Liver (tissue), 9 donors: ENCODE measurements around the gene OR2W1. TPM values are rescaled to one million over a fixed set of nuclear protein-coding genes. Genes with fewer than 3 reads are reported as not detected.

Experiments used
- DNase-seq: peaks from one replicate; pipeline ENCODE4 v3.0.0-alpha.2; 2017; ENCODE audit warnings: low spot score
- H3K27ac ChIP-seq, 2 donors: one replicate each; pipeline ENCODE4 v1.7.0; 2013; ENCODE audit warnings: inconsistent platforms in 2 of 2, low read length in 2 of 2, control low read depth in 1 of 2, low read depth in 1 of 2, mild to moderate bottlenecking in 1 of 2
- H3K27me3 ChIP-seq, 4 donors: one replicate each; pipeline versions ENCODE4 v1.6.1 to v1.7.0; 2013; ENCODE audit warnings: low read length in 3 of 4, inconsistent platforms in 1 of 4, mild to moderate bottlenecking in 1 of 4, moderate library complexity in 1 of 4; ENCODE audit not compliant: control insufficient read depth in 4 of 4, insufficient read depth in 4 of 4
- H3K36me3 ChIP-seq, 4 donors: one replicate each; pipeline versions ENCODE4 v1.6.1 to v1.7.0; 2013; ENCODE audit warnings: low read length in 3 of 4, mild to moderate bottlenecking in 3 of 4, low read depth in 1 of 4, moderate library complexity in 1 of 4; ENCODE audit not compliant: control insufficient read depth in 4 of 4, insufficient read depth in 3 of 4
- H3K4me1 ChIP-seq, 4 donors: one replicate each; pipeline versions ENCODE4 v1.6.1 to v1.7.0; 2013; ENCODE audit warnings: low read length in 3 of 4, mild to moderate bottlenecking in 3 of 4, moderate library complexity in 1 of 4; ENCODE audit not compliant: control insufficient read depth in 4 of 4, insufficient read depth in 4 of 4
- H3K4me3 ChIP-seq, 3 donors: one replicate each; pipeline versions ENCODE4 v1.6.1 to v1.7.0; 2013; ENCODE audit warnings: low read length in 3 of 3, control low read depth in 1 of 3, low read depth in 1 of 3, mild to moderate bottlenecking in 1 of 3
- H3K9ac ChIP-seq, 2 donors: one replicate each; pipeline ENCODE4 v1.7.0; 2013; ENCODE audit warnings: low read length in 2 of 2, mild to moderate bottlenecking in 2 of 2, moderate library complexity in 2 of 2, control low read depth in 1 of 2, low read depth in 1 of 2
- H3K9me3 ChIP-seq, 4 donors: one replicate each; pipeline versions ENCODE4 v1.6.1 to v1.7.0; 2013; ENCODE audit warnings: low read length in 3 of 4; ENCODE audit not compliant: control insufficient read depth in 4 of 4
- EGR1 ChIP-seq, 2 donors: IDR thresholded peaks; 2 replicates each; pipeline ENCODE4 v1.6.1; 2016 to 2018; ENCODE audit warnings: antibody characterized with exemption in 2 of 2, low read depth in 2 of 2
- FOXA1 ChIP-seq: IDR thresholded peaks from 2 replicates; pipeline ENCODE4 v1.6.1; 2016; ENCODE audit warnings: antibody characterized with exemption
- FOXA2 ChIP-seq: IDR thresholded peaks from 2 replicates; pipeline ENCODE4 v1.6.1; 2016; ENCODE audit warnings: antibody characterized with exemption
- GABPA ChIP-seq, 2 donors: IDR thresholded peaks in 1 of 2; conservative IDR thresholded peaks in 1 of 2; 2 replicates each; pipeline ENCODE4 v1.6.1; 2016; ENCODE audit warnings: antibody characterized with exemption in 2 of 2, mild to moderate bottlenecking in 1 of 2, moderate library complexity in 1 of 2
- HNF4A ChIP-seq, 2 donors: conservative IDR thresholded peaks; 2 replicates each; pipeline ENCODE4 v1.6.1; 2016; ENCODE audit warnings: antibody characterized with exemption in 2 of 2, mild to moderate bottlenecking in 2 of 2
- HNF4G ChIP-seq: IDR thresholded peaks from 2 replicates; pipeline ENCODE4 v1.6.1; 2016; ENCODE audit warnings: antibody characterized with exemption
- JUND ChIP-seq, 2 donors: IDR thresholded peaks; 2 replicates each; pipeline ENCODE4 v1.6.1; 2016; ENCODE audit warnings: antibody characterized with exemption in 2 of 2
- NR2F2 ChIP-seq: IDR thresholded peaks from 2 replicates; pipeline ENCODE4 v1.6.1; 2016; ENCODE audit warnings: antibody characterized with exemption
- RAD21 ChIP-seq, 2 donors: IDR thresholded peaks; 2 replicates each; pipeline ENCODE4 v1.6.1; 2016; ENCODE audit warnings: antibody characterized with exemption in 2 of 2, mild to moderate bottlenecking in 2 of 2
- RXRA ChIP-seq, 2 donors: IDR thresholded peaks; 2 replicates each; pipeline ENCODE4 v1.6.1; 2017 to 2018; ENCODE audit warnings: antibody characterized with exemption in 2 of 2, mild to moderate bottlenecking in 1 of 2
- SP1 ChIP-seq: IDR thresholded peaks from 2 replicates; pipeline ENCODE4 v1.6.1; 2018; ENCODE audit warnings: antibody characterized with exemption, mild to moderate bottlenecking
- TAF1 ChIP-seq: conservative IDR thresholded peaks from 2 replicates; pipeline ENCODE4 v1.6.1; 2016; ENCODE audit warnings: antibody characterized with exemption, mild to moderate bottlenecking
- YY1 ChIP-seq: IDR thresholded peaks from 2 replicates; pipeline ENCODE4 v1.6.1; 2016; ENCODE audit warnings: antibody characterized with exemption, mild to moderate bottlenecking
- WGBS: extraction: QIAGEN DNeasy Blood & Tissue Kit; methylation state at CpG from one replicate; pipeline ENCODE4 v1.1.7; 2013; 5-methylcytosine and 5-hydroxymethylcytosine counted together
- polyA plus RNA-seq, 2 donors: library from polyadenylated mRNA; stranded (reverse) in 1 of 2; unstranded in 1 of 2; fragments of 200-250 nt in 1 of 2; fragments of >200 nt in 1 of 2; fragmentation: Nextera tagmentation in 1 of 2; extraction: Ambion mirVana in 1 of 2; gene quantifications; one replicate each; pipeline versions ENCODE4 v1.2.1 to v1.2.3, GENCODE V29; 2013 to 2015
- total RNA-seq, 2 donors: library from RNA; depleted of rRNA; stranded (reverse); fragments of >200 nt; gene quantifications; one replicate each; pipeline ENCODE4 v1.2.3, GENCODE V29; 2014
- TF ChIP-seq, protein P1 (sequence below): IDR thresholded peaks from 2 replicates; pipeline ENCODE4 v1.6.1; 2016; ENCODE audit warnings: antibody characterized with exemption
- TF ChIP-seq, protein P2 (sequence below): IDR thresholded peaks from 2 replicates; pipeline ENCODE4 v1.6.1; 2016; ENCODE audit warnings: antibody characterized with exemption
- TF ChIP-seq, protein P3 (sequence below): IDR thresholded peaks from 2 replicates; pipeline ENCODE4 v1.6.1; 2016; ENCODE audit warnings: antibody characterized with exemption
- TF ChIP-seq, protein P4 (sequence below): IDR thresholded peaks from 2 replicates; pipeline ENCODE4 v1.6.1; 2016; ENCODE audit warnings: antibody characterized with exemption, mild to moderate bottlenecking
- donor health status: healthy.
- donor health status: healthy.
- donor health status: healthy.
- donor health status: healthy.
- donor health status: healthy.

The OR2W1 gene
- total and polyA plus RNA-seq, 4 donors, result not detected

DNA sequence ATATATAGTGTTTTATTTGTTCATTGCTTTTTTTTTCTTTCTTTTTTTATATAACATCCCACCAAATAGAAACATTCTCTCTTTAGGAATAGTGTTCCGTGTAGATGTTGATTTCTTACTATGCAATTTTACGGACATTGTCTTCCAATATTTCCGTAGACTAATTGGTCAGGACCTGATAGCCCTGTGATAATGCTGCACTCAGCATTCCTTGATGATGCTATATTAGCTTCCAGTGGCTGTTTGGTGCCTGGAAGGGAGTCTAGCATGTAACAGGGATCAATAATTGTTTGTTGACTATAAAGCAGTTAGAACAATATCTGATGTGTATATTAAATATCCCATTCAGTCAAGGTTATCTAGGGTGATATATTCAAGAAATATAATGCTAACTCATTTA, 6.7 kb upstream of the OR2W1 start:
- no peak overlapping the region for H3K27ac ChIP-seq
- WGBS, result 78% methylated on average over 3 of the region's 3 CpGs
- no peak for DNase-seq

DNA sequence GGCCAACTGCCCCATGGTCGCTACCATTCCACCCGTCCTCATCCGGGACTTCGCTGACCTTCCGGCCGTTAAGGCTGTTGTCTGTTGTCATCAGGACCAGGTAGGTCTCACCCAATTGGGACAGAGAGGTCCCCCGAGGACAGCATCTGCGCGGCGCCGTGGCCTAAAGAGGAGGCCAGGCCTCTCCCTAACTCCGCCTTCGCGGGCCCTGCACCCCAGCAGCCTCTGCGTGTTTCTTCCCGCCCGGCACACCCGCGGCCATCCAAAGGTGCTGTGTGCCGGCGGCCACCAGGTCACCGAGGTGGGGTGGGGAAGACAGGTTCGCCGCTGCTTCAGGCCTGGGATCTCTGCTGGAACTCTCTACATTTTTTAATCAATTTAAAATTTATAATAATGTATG, 9.0 kb downstream of the OR2W1 start:
- H3K4me3 ChIP-seq, result no peak overlapping the region
- TF ChIP-seq, protein P1, sequence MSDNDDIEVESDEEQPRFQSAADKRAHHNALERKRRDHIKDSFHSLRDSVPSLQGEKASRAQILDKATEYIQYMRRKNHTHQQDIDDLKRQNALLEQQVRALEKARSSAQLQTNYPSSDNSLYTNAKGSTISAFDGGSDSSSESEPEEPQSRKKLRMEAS, result no peak
- WGBS, result 91% methylated on average over 24 of the region's 24 CpGs

More for the DNA sequence above, 6.7 kb upstream of the OR2W1 start:
- Histone ChIP-seq H3K9ac (no peak overlapping the region), H3K4me1 (no peaks in the 10 kb centered on the region), H3K9me3 (peaks cover 0 to 3% (median 1%) of the 10 kb centered on the region in 4 donors), H3K36me3 (no peaks in the 10 kb centered on the region), H3K4me3 (no peak overlapping the region), H3K27me3 (peaks cover 0 to 3% (median 1%) of the 10 kb centered on the region in 4 donors)
- TF ChIP-seq, protein P2, sequence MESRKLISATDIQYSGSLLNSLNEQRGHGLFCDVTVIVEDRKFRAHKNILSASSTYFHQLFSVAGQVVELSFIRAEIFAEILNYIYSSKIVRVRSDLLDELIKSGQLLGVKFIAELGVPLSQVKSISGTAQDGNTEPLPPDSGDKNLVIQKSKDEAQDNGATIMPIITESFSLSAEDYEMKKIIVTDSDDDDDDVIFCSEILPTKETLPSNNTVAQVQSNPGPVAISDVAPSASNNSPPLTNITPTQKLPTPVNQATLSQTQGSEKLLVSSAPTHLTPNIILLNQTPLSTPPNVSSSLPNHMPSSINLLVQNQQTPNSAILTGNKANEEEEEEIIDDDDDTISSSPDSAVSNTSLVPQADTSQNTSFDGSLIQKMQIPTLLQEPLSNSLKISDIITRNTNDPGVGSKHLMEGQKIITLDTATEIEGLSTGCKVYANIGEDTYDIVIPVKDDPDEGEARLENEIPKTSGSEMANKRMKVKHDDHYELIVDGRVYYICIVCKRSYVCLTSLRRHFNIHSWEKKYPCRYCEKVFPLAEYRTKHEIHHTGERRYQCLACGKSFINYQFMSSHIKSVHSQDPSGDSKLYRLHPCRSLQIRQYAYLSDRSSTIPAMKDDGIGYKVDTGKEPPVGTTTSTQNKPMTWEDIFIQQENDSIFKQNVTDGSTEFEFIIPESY, result no peak
- no peak for TF ChIP-seq TAF1
- TF ChIP-seq, protein P3, sequence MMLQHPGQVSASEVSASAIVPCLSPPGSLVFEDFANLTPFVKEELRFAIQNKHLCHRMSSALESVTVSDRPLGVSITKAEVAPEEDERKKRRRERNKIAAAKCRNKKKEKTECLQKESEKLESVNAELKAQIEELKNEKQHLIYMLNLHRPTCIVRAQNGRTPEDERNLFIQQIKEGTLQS, result no peak
- TF ChIP-seq, protein P1, result no peak
- TF ChIP-seq YY1, result no peak
- TF ChIP-seq FOXA1, result no peak
- no peak for TF ChIP-seq HNF4G
- TF ChIP-seq FOXA2, result no peak
- TF ChIP-seq JUND (IDR thresholded peaks at IDR 0.05), result no peak
- no peak for TF ChIP-seq RAD21 (IDR thresholded peaks at IDR 0.05)
- no peak for TF ChIP-seq GABPA (IDR thresholded peaks at IDR 0.05 in 1 of 2, conservative IDR thresholded peaks at IDR 0.05 in 1 of 2)

DNA sequence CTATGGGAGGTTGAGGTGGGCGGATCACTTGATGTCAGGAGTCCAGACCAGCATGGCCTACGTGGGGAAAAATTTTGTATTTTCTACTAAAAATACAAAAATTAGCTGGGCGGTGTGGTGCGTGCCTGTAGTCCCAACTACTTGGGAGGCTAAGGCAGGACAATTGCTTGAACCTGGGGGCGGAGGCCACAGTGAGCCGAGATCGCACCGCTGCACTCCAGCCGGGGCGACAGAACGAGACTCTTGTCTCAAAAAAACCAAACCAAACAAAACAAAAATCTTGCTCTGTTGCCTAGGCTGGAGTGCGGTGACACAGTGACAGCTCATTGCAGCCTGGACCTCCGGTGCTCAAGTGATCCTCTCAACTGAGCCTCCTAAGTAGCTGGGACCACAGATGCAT, 16.2 kb downstream of the OR2W1 start:
- Histone ChIP-seq H3K36me3 (no peaks in the 10 kb centered on the region), H3K27ac (no peak overlapping the region), H3K4me1 (no peaks in the 10 kb centered on the region), H3K27me3 (peaks cover 0 to 9% (median 4%) of the 10 kb centered on the region in 4 donors), H3K4me3 (no peak overlapping the region), H3K9ac (no peak overlapping the region), H3K9me3 (no peaks in the 10 kb centered on the region)
- DNase-seq, result no peak
- 93% methylated on average over 13 of the region's 13 CpGs for WGBS
- TF ChIP-seq, protein P2, result no peak
- TF ChIP-seq RXRA (IDR thresholded peaks at IDR 0.05) (no peak), FOXA2 (no peak), JUND (IDR thresholded peaks at IDR 0.05) (no peak), TAF1 (no peak), HNF4A (conservative IDR thresholded peaks at IDR 0.05) (no peak), NR2F2 (no peak), YY1 (no peak), SP1 (no peak), RAD21 (IDR thresholded peaks at IDR 0.05) (no peak), GABPA (IDR thresholded peaks at IDR 0.05 in 1 of 2, conservative IDR thresholded peaks at IDR 0.05 in 1 of 2) (no peak), FOXA1 (no peak), EGR1 (IDR thresholded peaks at IDR 0.05; ENCODE audit: low read depth in 2 of 2) (no peak)
- TF ChIP-seq, protein P4, sequence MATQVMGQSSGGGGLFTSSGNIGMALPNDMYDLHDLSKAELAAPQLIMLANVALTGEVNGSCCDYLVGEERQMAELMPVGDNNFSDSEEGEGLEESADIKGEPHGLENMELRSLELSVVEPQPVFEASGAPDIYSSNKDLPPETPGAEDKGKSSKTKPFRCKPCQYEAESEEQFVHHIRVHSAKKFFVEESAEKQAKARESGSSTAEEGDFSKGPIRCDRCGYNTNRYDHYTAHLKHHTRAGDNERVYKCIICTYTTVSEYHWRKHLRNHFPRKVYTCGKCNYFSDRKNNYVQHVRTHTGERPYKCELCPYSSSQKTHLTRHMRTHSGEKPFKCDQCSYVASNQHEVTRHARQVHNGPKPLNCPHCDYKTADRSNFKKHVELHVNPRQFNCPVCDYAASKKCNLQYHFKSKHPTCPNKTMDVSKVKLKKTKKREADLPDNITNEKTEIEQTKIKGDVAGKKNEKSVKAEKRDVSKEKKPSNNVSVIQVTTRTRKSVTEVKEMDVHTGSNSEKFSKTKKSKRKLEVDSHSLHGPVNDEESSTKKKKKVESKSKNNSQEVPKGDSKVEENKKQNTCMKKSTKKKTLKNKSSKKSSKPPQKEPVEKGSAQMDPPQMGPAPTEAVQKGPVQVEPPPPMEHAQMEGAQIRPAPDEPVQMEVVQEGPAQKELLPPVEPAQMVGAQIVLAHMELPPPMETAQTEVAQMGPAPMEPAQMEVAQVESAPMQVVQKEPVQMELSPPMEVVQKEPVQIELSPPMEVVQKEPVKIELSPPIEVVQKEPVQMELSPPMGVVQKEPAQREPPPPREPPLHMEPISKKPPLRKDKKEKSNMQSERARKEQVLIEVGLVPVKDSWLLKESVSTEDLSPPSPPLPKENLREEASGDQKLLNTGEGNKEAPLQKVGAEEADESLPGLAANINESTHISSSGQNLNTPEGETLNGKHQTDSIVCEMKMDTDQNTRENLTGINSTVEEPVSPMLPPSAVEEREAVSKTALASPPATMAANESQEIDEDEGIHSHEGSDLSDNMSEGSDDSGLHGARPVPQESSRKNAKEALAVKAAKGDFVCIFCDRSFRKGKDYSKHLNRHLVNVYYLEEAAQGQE, result no peak
- TF ChIP-seq, protein P3, result no peak
- TF ChIP-seq, protein P1, result no peak

More for the DNA sequence above, 9.0 kb downstream of the OR2W1 start:
- Histone ChIP-seq H3K4me1 (no peaks in the 10 kb centered on the region), H3K9me3 (no peaks in the 10 kb centered on the region), H3K27me3 (peaks cover 0 to 4% (median 0%) of the 10 kb centered on the region in 4 donors), H3K27ac (no peak overlapping the region), H3K36me3 (no peaks in the 10 kb centered on the region), H3K9ac (no peak overlapping the region)
- no peak for DNase-seq
